HG03060 (cell line): Measurements from ENCODE around the gene DNAH2.
"Not testable (repeated sequence)": the region's sequence is repeated elsewhere in the genome, so short reads cannot be mapped to it uniquely, and the experiment has no call there.

Experiments used
- ATAC-seq: cut with Tn5 transposase; IDR thresholded peaks from one replicate; pipeline ENCODE4 v1.9.1; 2021; ENCODE audit warnings: low read depth, moderate number of reproducible peaks; ENCODE audit not compliant: unreplicated experiment

The DNAH2 gene

GRCh38 chr17:7774055-7774521 is 56.5 kb downstream of the DNAH2 start:
- ATAC-seq: no peak

GRCh38 chr17:7775051-7775450 is 57.5 kb downstream of the DNAH2 start:
- ATAC-seq: no peak

GRCh38 chr17:7777017-7777416 is 59.5 kb downstream of the DNAH2 start:
- no peak for ATAC-seq

- no peak for ATAC-seq
Observed at GRCh38 chr17:7780736-7781135, 63.2 kb downstream of the DNAH2 start.

- no peak for ATAC-seq
Observed at GRCh38 chr17:7781429-7781828, 63.9 kb downstream of the DNAH2 start.

GRCh38 chr17:7782240-7782639 is 64.7 kb downstream of the DNAH2 start:
- no peak for ATAC-seq

GRCh38 chr17:7786866-7787265 is 69.3 kb downstream of the DNAH2 start:
- no peak for ATAC-seq

GRCh38 chr17:7789131-7789530 is 71.6 kb downstream of the DNAH2 start:
- ATAC-seq: no peak

GRCh38 chr17:7790150-7790549 is 72.6 kb downstream of the DNAH2 start:
- no peak for ATAC-seq

GRCh38 chr17:7792611-7793010 is 75.1 kb downstream of the DNAH2 start:
- no peak for ATAC-seq

- ATAC-seq: no peak
Observed at GRCh38 chr17:7794075-7794663, 76.6 kb downstream of the DNAH2 start.

GRCh38 chr17:7797976-7798375 is 80.4 kb downstream of the DNAH2 start:
- no peak for ATAC-seq

- no peak for ATAC-seq
Observed at GRCh38 chr17:7798839-7799238, 81.3 kb downstream of the DNAH2 start.

GRCh38 chr17:7803981-7804380 is 86.4 kb downstream of the DNAH2 start:
- no peak for ATAC-seq

- ATAC-seq: no peak
Observed at GRCh38 chr17:7806587-7806986, 89.0 kb downstream of the DNAH2 start.

- ATAC-seq: no peak
Observed at GRCh38 chr17:7807206-7807605, 89.7 kb downstream of the DNAH2 start.

GRCh38 chr17:7809086-7809790 is 91.7 kb downstream of the DNAH2 start:
- no peak for ATAC-seq

GRCh38 chr17:7809791-7810343 is 92.3 kb downstream of the DNAH2 start:
- not testable (repeated sequence) for ATAC-seq

- ATAC-seq: no peak
Observed at GRCh38 chr17:7811251-7811650, 93.7 kb downstream of the DNAH2 start.

GRCh38 chr17:7814969-7815368 is 97.4 kb downstream of the DNAH2 start:
- no peak for ATAC-seq

- ATAC-seq: no peak
Observed at GRCh38 chr17:7816926-7817642, 99.5 kb downstream of the DNAH2 start.

GRCh38 chr17:7817643-7817964 is 100.1 kb downstream of the DNAH2 start:
- ATAC-seq: no peak
